Endodermal cell (in vitro differentiated cells): ENCODE results near the gene SDHB. TPM values are rescaled to one million over a fixed set of nuclear protein-coding genes. Genes with fewer than 3 reads are reported as not detected.

ENCODE experiments used
- DNase-seq: peaks from one replicate; pipeline ENCODE4 v3.0.0-alpha.2; 2017
- H3K27ac ChIP-seq: 2 replicates; pipeline ENCODE4 v1.5.1; 2013; ENCODE audit warnings: mild to moderate bottlenecking, low read depth, low read length, moderate library complexity
- H3K27me3 ChIP-seq: 2 replicates; pipeline ENCODE4 v1.6.1; 2013; ENCODE audit warnings: mild to moderate bottlenecking, low read length, moderate library complexity; ENCODE audit not compliant: insufficient read depth, control insufficient read depth, poor library complexity, severe bottlenecking
- H3K36me3 ChIP-seq: 2 replicates; pipeline ENCODE4 v1.7.0; 2013; ENCODE audit warnings: mild to moderate bottlenecking, low read length, moderate library complexity; ENCODE audit not compliant: control insufficient read depth, insufficient read depth
- H3K4me1 ChIP-seq: one replicate; pipeline ENCODE4 v1.7.0; 2013; ENCODE audit warnings: low read length; ENCODE audit not compliant: control insufficient read depth, insufficient read depth
- H3K4me3 ChIP-seq: 2 replicates; pipeline ENCODE4 v1.5.1; 2013; ENCODE audit warnings: mild to moderate bottlenecking, low read length, moderate library complexity
- H3K9ac ChIP-seq: 2 replicates; pipeline ENCODE4 v1.6.1; 2013; ENCODE audit warnings: mild to moderate bottlenecking, low read length, moderate library complexity; ENCODE audit not compliant: poor library complexity, severe bottlenecking; ENCODE audit errors: extremely low read depth
- H3K9me3 ChIP-seq: 2 replicates; pipeline ENCODE4 v1.6.1; 2013; ENCODE audit warnings: mild to moderate bottlenecking, low read length, moderate library complexity; ENCODE audit not compliant: control insufficient read depth
- H3K27ac Mint-ChIP-seq: 2 replicates; pipeline ENCODE4 v1.8.0; 2020; ENCODE audit warnings: mixed read lengths
- H3K27me3 Mint-ChIP-seq: 2 replicates; pipeline ENCODE4 v1.8.0; 2021; ENCODE audit warnings: mild to moderate bottlenecking, mixed read lengths; ENCODE audit not compliant: insufficient read depth
- H3K36me3 Mint-ChIP-seq: 2 replicates; pipeline ENCODE4 v1.8.0; 2020; ENCODE audit warnings: low read depth, mixed read lengths
- H3K4me1 Mint-ChIP-seq: 2 replicates; pipeline ENCODE4 v1.8.0; 2020; ENCODE audit warnings: mixed read lengths
- H3K4me3 Mint-ChIP-seq: 2 replicates; pipeline ENCODE4 v1.8.0; 2020; ENCODE audit warnings: mild to moderate bottlenecking, moderate library complexity, mixed read lengths
- H3K9me3 Mint-ChIP-seq: 2 replicates; pipeline ENCODE4 v1.8.0; 2020; ENCODE audit warnings: mild to moderate bottlenecking, mixed read lengths
- WGBS, 2 experiments: methylation state at CpG; one replicate each; pipeline versions ENCODE4 v1.1.5 to v1.1.7; 2013; ENCODE audit warnings: missing lambda C conversion rate in 2 of 2, mixed read lengths in 1 of 2; ENCODE audit not compliant: insufficient coverage in 1 of 2, insufficient read length in 1 of 2; 5-methylcytosine and 5-hydroxymethylcytosine counted together
- total RNA-seq, 2 donors: library from RNA; stranded (reverse); fragmentation: NEBNext Ultra II Directional in 1 of 2; extraction: Animal tissue kit (Norgen Biotek cat#: 25700) in 1 of 2; gene quantifications; 2 replicates in 1 of 2; 3 replicates in 1 of 2; pipeline ENCODE4 v1.2.1, GENCODE V29; 2021
- TF ChIP-seq, protein P1 (sequence below): fragments of 200-600 bp; sonication (generic); conservative IDR thresholded peaks from 2 replicates; pipeline ENCODE4 v1.5.0; 2021; ENCODE audit warnings: antibody characterized with exemption, mild to moderate bottlenecking

The SDHB gene
- total RNA-seq, 2 donors from 2014 or later = 68.5 to 75.2 TPM

DNA sequence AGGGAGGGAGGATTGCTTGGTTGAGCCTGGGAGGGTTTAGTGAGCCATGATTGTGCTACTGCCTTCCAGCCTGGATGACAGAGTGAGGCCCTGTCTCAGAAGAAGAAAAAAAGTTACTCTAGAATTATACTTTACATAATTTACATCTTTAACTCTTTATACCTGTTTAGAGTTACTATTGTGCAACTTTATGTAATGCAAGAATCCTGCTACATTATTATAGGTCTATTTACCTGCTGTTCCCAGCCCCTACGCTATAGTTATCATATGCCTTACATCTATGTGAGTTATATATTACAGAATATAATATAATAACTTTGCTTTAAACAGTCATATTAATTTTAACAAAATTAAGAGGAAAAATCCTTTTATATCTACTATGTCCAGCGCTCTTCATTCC is 14.3 kb downstream of the SDHB start:
- TF ChIP-seq, protein P1, sequence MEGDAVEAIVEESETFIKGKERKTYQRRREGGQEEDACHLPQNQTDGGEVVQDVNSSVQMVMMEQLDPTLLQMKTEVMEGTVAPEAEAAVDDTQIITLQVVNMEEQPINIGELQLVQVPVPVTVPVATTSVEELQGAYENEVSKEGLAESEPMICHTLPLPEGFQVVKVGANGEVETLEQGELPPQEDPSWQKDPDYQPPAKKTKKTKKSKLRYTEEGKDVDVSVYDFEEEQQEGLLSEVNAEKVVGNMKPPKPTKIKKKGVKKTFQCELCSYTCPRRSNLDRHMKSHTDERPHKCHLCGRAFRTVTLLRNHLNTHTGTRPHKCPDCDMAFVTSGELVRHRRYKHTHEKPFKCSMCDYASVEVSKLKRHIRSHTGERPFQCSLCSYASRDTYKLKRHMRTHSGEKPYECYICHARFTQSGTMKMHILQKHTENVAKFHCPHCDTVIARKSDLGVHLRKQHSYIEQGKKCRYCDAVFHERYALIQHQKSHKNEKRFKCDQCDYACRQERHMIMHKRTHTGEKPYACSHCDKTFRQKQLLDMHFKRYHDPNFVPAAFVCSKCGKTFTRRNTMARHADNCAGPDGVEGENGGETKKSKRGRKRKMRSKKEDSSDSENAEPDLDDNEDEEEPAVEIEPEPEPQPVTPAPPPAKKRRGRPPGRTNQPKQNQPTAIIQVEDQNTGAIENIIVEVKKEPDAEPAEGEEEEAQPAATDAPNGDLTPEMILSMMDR = no peak
- Histone ChIP-seq H3K36me3 (peaks cover 61% of the 10 kb centered on the region), H3K9ac (no peak overlapping the region), H3K9me3 (no peaks in the 10 kb centered on the region), H3K27me3 (no peaks in the 10 kb centered on the region), H3K27ac (no peak overlapping the region), H3K4me1 (no peaks in the 10 kb centered on the region), H3K4me3 (no peak overlapping the region)
- no peak overlapping the region for H3K27ac Mint-ChIP-seq
- H3K9me3 Mint-ChIP-seq = no peaks in the 10 kb centered on the region
- H3K36me3 Mint-ChIP-seq = peaks cover 48% of the 10 kb centered on the region
- no peaks in the 10 kb centered on the region for H3K27me3 Mint-ChIP-seq
- H3K4me1 Mint-ChIP-seq = no peaks in the 10 kb centered on the region
- WGBS, 2 experiments = 67 to 87% methylated on average over 1 of the region's 2 CpGs
- H3K4me3 Mint-ChIP-seq = no peak overlapping the region
- DNase-seq = no peak

DNA sequence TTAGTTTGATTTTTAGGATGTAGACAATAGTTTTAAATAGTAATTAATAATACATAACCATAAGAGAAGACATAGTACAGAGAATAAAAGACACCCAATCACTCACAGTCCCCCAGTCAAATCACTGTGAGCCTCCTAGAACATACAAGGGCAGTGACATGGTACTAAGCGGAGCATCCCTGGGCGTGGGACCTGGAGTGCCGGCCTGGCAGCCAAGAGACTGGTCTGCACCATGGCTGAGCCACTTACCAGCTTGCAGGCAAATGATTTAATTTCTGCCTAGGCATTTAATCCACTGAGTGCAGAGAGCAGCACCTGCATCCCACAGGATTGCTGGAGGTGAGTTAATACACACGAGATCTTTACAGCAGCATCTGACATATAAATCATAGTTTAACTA is 20.4 kb downstream of the SDHB start:
- H3K9me3 Mint-ChIP-seq = no peaks in the 10 kb centered on the region
- TF ChIP-seq, protein P1 = no peak
- DNase-seq = no peak
- no peak overlapping the region for H3K4me3 Mint-ChIP-seq
- H3K27me3 Mint-ChIP-seq = no peaks in the 10 kb centered on the region
- 96 to 98% methylated on average over 4 of the region's 4 CpGs for WGBS, 2 experiments
- H3K4me1 Mint-ChIP-seq = no peaks in the 10 kb centered on the region
- Histone ChIP-seq H3K4me1 (no peaks in the 10 kb centered on the region), H3K27me3 (no peaks in the 10 kb centered on the region), H3K27ac (no peak overlapping the region), H3K4me3 (no peak overlapping the region), H3K9me3 (no peaks in the 10 kb centered on the region), H3K36me3 (peaks cover 41% of the 10 kb centered on the region), H3K9ac (no peak overlapping the region)
- peaks cover 43% of the 10 kb centered on the region for H3K36me3 Mint-ChIP-seq
- no peak overlapping the region for H3K27ac Mint-ChIP-seq

DNA sequence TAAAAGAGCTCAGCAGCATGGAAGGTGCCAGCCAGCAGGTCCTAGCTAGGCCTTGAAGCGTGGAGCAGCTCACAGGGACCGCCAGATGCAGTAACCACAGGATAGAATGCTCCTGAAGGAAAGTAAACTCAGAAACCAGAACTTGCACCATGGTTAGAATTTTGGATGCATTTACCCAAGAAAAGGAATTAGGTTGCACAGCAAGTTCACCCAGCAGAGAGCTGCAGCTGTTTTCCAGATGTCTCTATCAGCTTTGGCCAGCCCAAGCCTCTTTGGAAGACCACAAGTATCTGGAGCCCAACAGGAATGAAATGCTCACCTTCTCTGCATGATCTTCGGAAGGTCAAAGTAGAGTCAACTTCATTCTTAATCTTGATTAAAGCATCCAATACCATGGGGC is 21.1 kb downstream of the SDHB start:
- Mint-ChIP-seq H3K36me3 (peaks cover 46% of the 10 kb centered on the region), H3K27me3 (no peaks in the 10 kb centered on the region), H3K4me1 (no peaks in the 10 kb centered on the region), H3K4me3 (no peak overlapping the region), H3K27ac (no peak overlapping the region), H3K9me3 (no peaks in the 10 kb centered on the region)
- H3K4me1 ChIP-seq = no peaks in the 10 kb centered on the region
- H3K9me3 ChIP-seq = no peaks in the 10 kb centered on the region
- no peak overlapping the region for H3K4me3 ChIP-seq
- TF ChIP-seq, protein P1 = no peak
- WGBS, 2 experiments = 78 to 97% methylated on average over 2 to 3 of the region's 3 CpGs
- H3K27ac ChIP-seq = no peak overlapping the region
- DNase-seq = no peak
- H3K9ac ChIP-seq = no peak overlapping the region
- no peaks in the 10 kb centered on the region for H3K27me3 ChIP-seq
- H3K36me3 ChIP-seq = peaks cover 42% of the 10 kb centered on the region
